ENCODE results near the gene VAV2. TPM values are rescaled to one million over a fixed set of nuclear protein-coding genes. Genes with fewer than 3 reads are reported as not detected.
"Not testable (repeated sequence)": the region's sequence is repeated elsewhere in the genome, so short reads cannot be mapped to it uniquely, and the experiment has no call there.

VAV2 gene
- total RNA-seq, 4 donors from 2014 or later: 9.1 to 13.5 (median 10.1) TPM

DNA sequence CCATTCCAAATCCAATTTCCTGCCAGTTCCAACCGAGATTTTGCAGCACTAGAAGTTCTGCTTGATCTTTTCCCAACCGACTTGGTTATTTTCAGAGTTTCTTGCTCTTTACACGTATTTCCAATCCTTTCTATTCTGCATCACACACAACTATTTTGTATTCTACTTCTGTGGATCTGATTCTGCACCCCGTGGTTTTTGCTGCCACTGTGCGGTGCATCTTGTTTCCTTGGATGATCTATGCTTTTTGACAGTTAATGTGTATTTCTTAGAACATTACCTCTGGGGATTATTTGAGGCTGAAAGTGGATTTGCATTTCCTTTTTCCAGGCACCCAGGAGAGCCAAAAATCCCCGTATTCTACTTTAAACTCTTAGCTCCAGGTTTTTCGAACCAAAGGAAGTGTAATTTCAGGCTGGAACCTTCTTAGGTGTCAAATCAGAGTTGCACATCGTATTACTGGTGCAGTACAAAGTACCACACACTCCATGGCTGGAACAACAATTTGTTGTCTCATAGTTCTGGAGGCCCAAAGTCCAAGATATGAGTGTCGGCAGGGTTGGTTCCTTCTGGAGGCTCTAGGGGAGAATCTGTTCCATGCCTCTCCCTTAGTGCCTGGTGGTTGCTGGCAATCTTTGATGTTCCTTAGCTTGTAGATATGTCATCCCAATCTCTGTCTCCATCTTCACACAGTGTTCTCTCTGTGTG lies 239.2 kb downstream of the VAV2 start:
- Histone ChIP-seq H3K4me1 (peaks cover 0 to 6% (median 0%) of the 10 kb centered on the region in 4 donors), H3K36me3 (no peaks in the 10 kb centered on the region), H3K4me3 (no peak overlapping the region), H3K27me3 (peaks cover 0 to 40% (median 3%) of the 10 kb centered on the region in 4 donors), H3K27ac (replicated peaks in 1 of 4) (no peak overlapping the region), H3K9me3 (no peaks in the 10 kb centered on the region)
- TF ChIP-seq POLR2AphosphoS5 (IDR thresholded peaks at IDR 0.05) (no peak), POLR2A (IDR thresholded peaks at IDR 0.05; ENCODE audit: low read depth) (no peak), EP300 (IDR thresholded peaks at IDR 0.05) (no peak), CTCF (IDR thresholded peaks at IDR 0.05) (no peak)
- 71% methylated on average over 8 of the region's 9 CpGs for WGBS
- DNase-seq (ENCODE audit: extremely low spot score): peak; percentile 55
- intact Hi-C loops (cut with DNase I): no loop called here

DNA sequence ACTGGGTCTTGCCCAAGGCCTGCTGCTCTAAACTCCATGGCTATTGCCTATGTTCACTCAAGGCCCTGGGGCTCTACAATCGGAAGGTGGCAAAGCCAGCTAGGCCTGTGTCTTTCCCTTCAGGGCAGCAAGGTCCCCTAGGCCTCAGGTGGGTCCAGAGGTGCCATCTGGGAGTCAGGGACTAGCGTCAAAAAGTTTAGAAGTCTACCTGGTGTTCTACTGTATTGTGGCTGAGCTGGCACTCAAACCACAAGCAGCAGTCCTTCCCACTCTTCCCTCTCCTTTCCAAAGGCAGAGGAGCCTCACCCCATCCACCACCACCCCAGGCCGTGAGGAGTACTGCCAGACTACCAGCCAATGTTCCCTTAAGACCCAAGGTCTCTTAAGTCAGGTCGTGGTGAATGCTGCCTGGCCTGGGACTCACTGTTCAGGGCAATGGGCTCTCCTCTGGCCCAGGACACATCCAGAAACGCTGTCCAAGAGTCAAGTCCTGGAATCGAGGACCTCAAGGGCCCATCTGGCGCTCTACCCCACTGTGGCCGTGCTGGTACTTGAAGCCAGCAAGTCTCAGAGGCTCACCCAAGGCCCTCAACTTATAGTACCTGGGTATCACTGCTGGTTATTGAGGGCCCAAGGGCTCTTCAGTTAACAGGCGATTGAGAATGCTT lies 241.0 kb downstream of the VAV2 start:
- Histone ChIP-seq H3K9me3 (no peaks in the 10 kb centered on the region), H3K27ac (replicated peaks in 1 of 4) (no peak overlapping the region), H3K36me3 (no peaks in the 10 kb centered on the region), H3K4me1 (peaks cover 0 to 6% (median 0%) of the 10 kb centered on the region in 4 donors), H3K4me3 (no peak overlapping the region), H3K27me3 (peaks cover 0 to 40% (median 3%) of the 10 kb centered on the region in 4 donors)
- 90% methylated on average over 7 of the region's 9 CpGs for WGBS
- DNase-seq (ENCODE audit: extremely low spot score): peak; percentile 62
- TF ChIP-seq CTCF (IDR thresholded peaks at IDR 0.05) (no peak), EP300 (IDR thresholded peaks at IDR 0.05) (no peak), POLR2A (IDR thresholded peaks at IDR 0.05; ENCODE audit: low read depth) (no peak), POLR2AphosphoS5 (IDR thresholded peaks at IDR 0.05) (no peak)
- intact Hi-C loops (cut with DNase I): no loop called here

GRCh38 chr9:133747309-133747708 lies 244.8 kb downstream of the VAV2 start:
- DNase-seq (ENCODE audit: extremely low spot score): no peak
- intact Hi-C loops (cut with DNase I): no loop called here
- H3K4me1 ChIP-seq: no peaks in the 10 kb centered on the region
- no peaks in the 10 kb centered on the region for H3K9me3 ChIP-seq
- TF ChIP-seq POLR2AphosphoS5 (IDR thresholded peaks at IDR 0.05): no peak
- TF ChIP-seq EP300 (IDR thresholded peaks at IDR 0.05): no peak
- no peak for TF ChIP-seq POLR2A (IDR thresholded peaks at IDR 0.05; ENCODE audit: low read depth)
- no peak overlapping the region for H3K27ac ChIP-seq (replicated peaks in 1 of 4)
- H3K36me3 ChIP-seq: no peaks in the 10 kb centered on the region
- no peak overlapping the region for H3K4me3 ChIP-seq
- H3K27me3 ChIP-seq: peaks cover 0 to 22% (median 3%) of the 10 kb centered on the region in 4 donors

- H3K9me3 ChIP-seq; H3K36me3 ChIP-seq; intact Hi-C loops (cut with DNase I); H3K27ac ChIP-seq (replicated peaks in 1 of 4); H3K27me3 ChIP-seq; DNase-seq (ENCODE audit: extremely low spot score); H3K4me1 ChIP-seq; H3K4me3 ChIP-seq: not testable (repeated sequence)
- WGBS: 95% methylated on average over 27 of the region's 31 CpGs
These were observed 247.6 kb downstream of the VAV2 start for GRCh38 chr9:133744528-133744927.

DNA sequence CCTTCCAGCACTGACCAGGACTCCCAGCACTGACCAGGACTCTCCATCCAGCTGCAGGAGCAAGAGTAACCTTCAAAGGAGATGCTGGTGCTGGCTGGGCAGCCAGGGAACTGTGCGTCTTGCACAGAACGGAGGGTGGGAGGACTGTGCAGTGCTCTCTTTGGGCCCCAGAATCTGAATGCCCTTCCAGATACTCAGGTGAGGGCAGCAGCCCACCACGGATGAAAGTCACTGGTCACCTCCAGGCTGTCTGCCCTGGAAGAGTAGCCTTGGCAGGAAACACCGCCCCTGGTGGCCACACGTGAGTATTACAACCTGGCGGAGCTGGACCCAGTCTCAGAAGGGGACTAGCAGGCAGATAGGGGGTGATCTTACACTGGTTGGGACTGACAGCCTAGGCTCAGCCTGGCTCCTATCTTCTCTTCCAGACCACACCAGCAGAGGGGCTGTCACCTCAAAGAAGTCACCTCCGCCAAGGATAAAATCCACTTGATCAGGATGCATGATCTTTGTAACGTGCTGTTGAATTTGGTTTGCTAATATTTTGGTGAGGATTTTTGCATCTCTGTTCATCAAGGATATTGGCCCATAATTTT lies 249.2 kb downstream of the VAV2 start:
- no peak overlapping the region for H3K27ac ChIP-seq (replicated peaks in 1 of 4)
- no peak overlapping the region for H3K4me3 ChIP-seq
- DNase-seq (ENCODE audit: extremely low spot score): peak; percentile 93
- H3K9me3 ChIP-seq: no peaks in the 10 kb centered on the region
- peaks cover 0 to 10% (median 0%) of the 10 kb centered on the region in 4 donors for H3K27me3 ChIP-seq
- intact Hi-C loops (cut with DNase I): no loop called here
- H3K4me1 ChIP-seq: peaks cover 4 to 8% (median 7%) of the 10 kb centered on the region in 4 donors
- no peak for TF ChIP-seq POLR2AphosphoS5 (IDR thresholded peaks at IDR 0.05)
- peak in 2 of 3 experiments; percentile 88 to 91 for TF ChIP-seq CTCF (IDR thresholded peaks at IDR 0.05)
- H3K36me3 ChIP-seq: no peaks in the 10 kb centered on the region
- WGBS: 28% methylated on average over 4 of the region's 8 CpGs

Measured in esophagus muscularis mucosa (tissue), 4 donors.